Jurkat, Clone E6-1 (cell line): ENCODE measurements around the gene ANKRD63.

ENCODE experiments used
- DNase-seq: peaks from one replicate; pipeline ENCODE4 v3.0.0-alpha.2; 2011; ENCODE audit warnings: low read depth, low spot score
- H3K4me3 ChIP-seq: 2 replicates; pipeline ENCODE4 v1.5.1; 2011; ENCODE audit warnings: mild to moderate bottlenecking, low read length, control low read depth, moderate library complexity

The ANKRD63 gene

GRCh38 chr15:40238532-40239403 is 44.1 kb downstream of the ANKRD63 start, which contains the start of gene PAK6:
Gene PAK6, plus strand, starts transcription at chr15:40239063. Its CDS starts 25,723 bp downstream, at chr15:40264786.
- DNase-seq, result no peak
- H3K4me3 ChIP-seq, result no peak within 1 kb of the TSS

- no peak for DNase-seq
- H3K4me3 ChIP-seq, result no peak overlapping the region
Observed at GRCh38 chr15:40235201-40235885, 47.5 kb downstream of the ANKRD63 start.

- DNase-seq, result no peak
- H3K4me3 ChIP-seq, result no peak overlapping the region
Observed at GRCh38 chr15:40234783-40235182, 48.1 kb downstream of the ANKRD63 start.

GRCh38 chr15:40233727-40234577 is 48.9 kb downstream of the ANKRD63 start:
- DNase-seq, result no peak

GRCh38 chr15:40232625-40233070 is 50.2 kb downstream of the ANKRD63 start:
- DNase-seq, result no peak

More at GRCh38 chr15:40233727-40234577, 48.9 kb downstream of the ANKRD63 start:
- H3K4me3 ChIP-seq, result no peak overlapping the region

More at GRCh38 chr15:40232625-40233070, 50.2 kb downstream of the ANKRD63 start:
- H3K4me3 ChIP-seq, result no peak overlapping the region
